Testis (tissue), 2 donors: Measurements from ENCODE around the gene PIR.

Experiments
- CTCF ChIP-seq, 3 experiments: fragments of 450-650 bp in 2 of 3; fragments of 200-600 bp in 1 of 3; sonication (generic) in 1 of 3; IDR thresholded peaks; one replicate each; pipeline ENCODE4 v1.5.1; 2016 to 2019; ENCODE audit warnings: antibody characterized with exemption in 3 of 3, mild to moderate bottlenecking in 2 of 3, moderate library complexity in 1 of 3
- POLR2A ChIP-seq: fragments of 450-650 bp; IDR thresholded peaks from one replicate; pipeline ENCODE4 v1.6.1; 2017; ENCODE audit warnings: antibody characterized with exemption, mild to moderate bottlenecking, moderate library complexity

GRCh38 chrX:15515931-15516330, 22.8 kb upstream of the PIR start:
- TF ChIP-seq CTCF (IDR thresholded peaks at IDR 0.05) (no peak), POLR2A (no peak)
